Subcutaneous abdominal adipose tissue (tissue), 5 donors: ENCODE data around the gene RSPH1.
A peak's percentile ranks its signal among the peaks of the same experiment; 100 is the strongest.

Experiments
- H3K27ac ChIP-seq: one replicate; pipeline ENCODE4 v1.7.0; 2013; ENCODE audit warnings: low read depth, mild to moderate bottlenecking, inconsistent platforms, low read length, moderate library complexity
- H3K27me3 ChIP-seq, 5 donors: one replicate each; pipeline ENCODE4 v1.7.0; 2013; ENCODE audit warnings: low read length in 5 of 5, inconsistent platforms in 1 of 5; ENCODE audit not compliant: control insufficient read depth in 5 of 5, insufficient read depth in 4 of 5
- H3K36me3 ChIP-seq, 5 donors: one replicate each; pipeline ENCODE4 v1.7.0; 2013; ENCODE audit warnings: low read length in 5 of 5; ENCODE audit not compliant: control insufficient read depth in 5 of 5, insufficient read depth in 5 of 5
- H3K4me1 ChIP-seq, 5 donors: one replicate each; pipeline ENCODE4 v1.7.0; 2013; ENCODE audit warnings: low read length in 5 of 5, mild to moderate bottlenecking in 3 of 5, moderate library complexity in 1 of 5; ENCODE audit not compliant: control insufficient read depth in 5 of 5, insufficient read depth in 5 of 5
- H3K4me3 ChIP-seq, 5 donors: one replicate each; pipeline ENCODE4 v1.7.0; 2013; ENCODE audit warnings: low read length in 5 of 5, low read depth in 1 of 5
- H3K9ac ChIP-seq, 5 donors: one replicate each; pipeline ENCODE4 v1.7.0; 2013; ENCODE audit warnings: low read length in 5 of 5, mild to moderate bottlenecking in 4 of 5, moderate library complexity in 3 of 5
- H3K9me3 ChIP-seq, 5 donors: one replicate each; pipeline ENCODE4 v1.7.0; 2013; ENCODE audit warnings: low read length in 5 of 5; ENCODE audit not compliant: control insufficient read depth in 5 of 5
- donor health status: healthy.
- donor health status: healthy.
- donor health status: healthy.
- donor health status: healthy.
- donor health status: healthy.

The RSPH1 gene

GRCh38 chr21:42540396-42540795 lies 44.4 kb upstream of the RSPH1 start:
- Histone ChIP-seq H3K27ac (no peak overlapping the region), H3K36me3 (peaks cover 0 to 55% (median 22%) of the 10 kb centered on the region in 5 donors), H3K4me3 (no peak overlapping the region), H3K4me1 (peaks cover 0 to 7% (median 2%) of the 10 kb centered on the region in 5 donors), H3K9me3 (no peaks in the 10 kb centered on the region), H3K27me3 (peaks cover 0 to 4% (median 0%) of the 10 kb centered on the region in 5 donors), H3K9ac (no peak overlapping the region)

- no peaks in the 10 kb centered on the region for H3K9me3 ChIP-seq
- H3K4me1 ChIP-seq, result peaks cover 0 to 12% (median 2%) of the 10 kb centered on the region in 5 donors
- H3K27ac ChIP-seq, result no peak overlapping the region
- no peak overlapping the region for H3K9ac ChIP-seq
- H3K36me3 ChIP-seq, result peaks cover 0 to 51% (median 18%) of the 10 kb centered on the region in 5 donors
- H3K27me3 ChIP-seq, result peaks cover 0 to 4% (median 0%) of the 10 kb centered on the region in 5 donors
- no peak overlapping the region for H3K4me3 ChIP-seq
Observed at GRCh38 chr21:42539931-42540343, 43.9 kb upstream of the RSPH1 start.

GRCh38 chr21:42539342-42539741 lies 43.3 kb upstream of the RSPH1 start:
- H3K9me3 ChIP-seq, result no peaks in the 10 kb centered on the region
- no peak overlapping the region for H3K27ac ChIP-seq
- H3K9ac ChIP-seq, result no peak overlapping the region
- H3K36me3 ChIP-seq, result peaks cover 0 to 46% (median 12%) of the 10 kb centered on the region in 5 donors
- no peak overlapping the region for H3K4me3 ChIP-seq
- H3K27me3 ChIP-seq, result peaks cover 0 to 6% (median 0%) of the 10 kb centered on the region in 5 donors
- H3K4me1 ChIP-seq, result peaks cover 0 to 18% (median 2%) of the 10 kb centered on the region in 5 donors

- no peak overlapping the region for H3K4me3 ChIP-seq
- H3K9ac ChIP-seq, result no peak overlapping the region
- peaks cover 0 to 6% (median 0%) of the 10 kb centered on the region in 5 donors for H3K27me3 ChIP-seq
- H3K4me1 ChIP-seq, result peaks cover 0 to 24% (median 6%) of the 10 kb centered on the region in 5 donors
- H3K9me3 ChIP-seq, result no peaks in the 10 kb centered on the region
- peaks cover 0 to 41% (median 8%) of the 10 kb centered on the region in 5 donors for H3K36me3 ChIP-seq
- no peak overlapping the region for H3K27ac ChIP-seq
Observed at GRCh38 chr21:42538479-42539275, 42.7 kb upstream of the RSPH1 start.

- peaks cover 0 to 6% (median 0%) of the 10 kb centered on the region in 5 donors for H3K27me3 ChIP-seq
- H3K9me3 ChIP-seq, result no peaks in the 10 kb centered on the region
- no peak overlapping the region for H3K27ac ChIP-seq
- H3K36me3 ChIP-seq, result peaks cover 0 to 26% (median 2%) of the 10 kb centered on the region in 5 donors
- no peak overlapping the region for H3K9ac ChIP-seq
- peaks cover 2 to 36% (median 6%) of the 10 kb centered on the region in 5 donors for H3K4me1 ChIP-seq
- H3K4me3 ChIP-seq, result no peak overlapping the region
Observed at GRCh38 chr21:42537106-42537742, 41.2 kb upstream of the RSPH1 start.

- Histone ChIP-seq H3K27ac (no peak overlapping the region), H3K36me3 (peaks cover 0 to 25% (median 2%) of the 10 kb centered on the region in 5 donors), H3K4me3 (no peak overlapping the region), H3K9me3 (no peaks in the 10 kb centered on the region), H3K9ac (no peak overlapping the region), H3K27me3 (peaks cover 0 to 6% (median 0%) of the 10 kb centered on the region in 5 donors), H3K4me1 (peaks cover 2 to 36% (median 6%) of the 10 kb centered on the region in 5 donors)
Observed at GRCh38 chr21:42536601-42537000, 40.6 kb upstream of the RSPH1 start.

GRCh38 chr21:42535602-42536171 lies 39.7 kb upstream of the RSPH1 start:
- H3K9ac ChIP-seq, result no peak overlapping the region
- no peak overlapping the region for H3K27ac ChIP-seq
- H3K36me3 ChIP-seq, result peaks cover 0 to 18% (median 2%) of the 10 kb centered on the region in 5 donors
- H3K4me3 ChIP-seq, result no peak overlapping the region
- no peaks in the 10 kb centered on the region for H3K9me3 ChIP-seq
- H3K4me1 ChIP-seq, result peaks cover 2 to 36% (median 6%) of the 10 kb centered on the region in 5 donors
- H3K27me3 ChIP-seq, result peaks cover 0 to 6% (median 0%) of the 10 kb centered on the region in 5 donors

GRCh38 chr21:42534421-42535378 lies 38.7 kb upstream of the RSPH1 start:
- Histone ChIP-seq H3K36me3 (peaks cover 0 to 15% (median 2%) of the 10 kb centered on the region in 5 donors), H3K4me1 (peaks cover 2 to 36% (median 6%) of the 10 kb centered on the region in 5 donors), H3K4me3 (peak overlapping the region in 3 of 5 donors; percentile 36 to 51 (median 44)), H3K27me3 (peaks cover 0 to 6% (median 0%) of the 10 kb centered on the region in 5 donors), H3K27ac (no peak overlapping the region), H3K9ac (no peak overlapping the region), H3K9me3 (no peaks in the 10 kb centered on the region)

- no peaks in the 10 kb centered on the region for H3K9me3 ChIP-seq
- peaks cover 0 to 15% (median 2%) of the 10 kb centered on the region in 5 donors for H3K36me3 ChIP-seq
- no peak overlapping the region for H3K27ac ChIP-seq
- H3K9ac ChIP-seq, result no peak overlapping the region
- H3K4me1 ChIP-seq, result peaks cover 2 to 36% (median 6%) of the 10 kb centered on the region in 5 donors
- H3K27me3 ChIP-seq, result peaks cover 0 to 6% (median 0%) of the 10 kb centered on the region in 5 donors
- H3K4me3 ChIP-seq, result peak overlapping the region in 2 of 5 donors; percentile 44 to 51
Observed at GRCh38 chr21:42533963-42534355, 37.9 kb upstream of the RSPH1 start.
